GM23248 (cell line): ENCODE measurements around the gene SFMBT2.

ENCODE experiments used
- EZH2 ChIP-seq: fragments of 200-600 bp; sonication (generic); IDR thresholded peaks from 2 replicates; pipeline ENCODE4 v1.6.1; 2018; ENCODE audit warnings: antibody characterized with exemption, mild to moderate bottlenecking; ENCODE audit not compliant: insufficient read depth, poor library complexity, severe bottlenecking
- EZH2phosphoT487 ChIP-seq: fragments of 200-600 bp; sonication (generic); IDR thresholded peaks from 2 replicates; pipeline ENCODE4 v1.6.1; 2018; ENCODE audit warnings: antibody characterized with exemption, moderate library complexity, mild to moderate bottlenecking, low read depth; ENCODE audit not compliant: insufficient read depth

GRCh38 chr10:7192061-7192460, 218.8 kb downstream of the SFMBT2 start:
- no peak for TF ChIP-seq EZH2
- no peak for TF ChIP-seq EZH2phosphoT487
